SIG-M5 treated with dmso at 0.1 percent for 504 hours (cell line): ENCODE results near the gene CTNNA3.
"Not testable (repeated sequence)": the region's sequence is repeated elsewhere in the genome, so short reads cannot be mapped to it uniquely, and the experiment has no call there.

ENCODE experiments used
- DNase-seq: peaks from one replicate; lab custom pipeline; 2025; ENCODE audit not compliant: unreplicated experiment; lab: John Stamatoyannopoulos, UW

Gene CTNNA3

GRCh38 chr10:67257427-67258144 is 438.4 kb downstream of the CTNNA3 start:
- DNase-seq, result no peak

- DNase-seq, result no peak
Measured at GRCh38 chr10:67257018-67257417, 439.0 kb downstream of the CTNNA3 start.

GRCh38 chr10:67250686-67251085 is 445.3 kb downstream of the CTNNA3 start:
- DNase-seq, result no peak

GRCh38 chr10:67246066-67246555 is 449.9 kb downstream of the CTNNA3 start:
- no peak for DNase-seq

- DNase-seq, result no peak
Measured at GRCh38 chr10:67242528-67242927, 453.5 kb downstream of the CTNNA3 start.

GRCh38 chr10:67241451-67241850 is 454.5 kb downstream of the CTNNA3 start:
- no peak for DNase-seq

GRCh38 chr10:67239864-67240497 is 456.0 kb downstream of the CTNNA3 start:
- no peak for DNase-seq

GRCh38 chr10:67230680-67231500 is 465.1 kb downstream of the CTNNA3 start:
- not testable (repeated sequence) for DNase-seq

- DNase-seq, result no peak
Measured at GRCh38 chr10:67225226-67225625, 470.8 kb downstream of the CTNNA3 start.

- no peak for DNase-seq
Measured at GRCh38 chr10:67224553-67224952, 471.4 kb downstream of the CTNNA3 start.

- no peak for DNase-seq
Measured at GRCh38 chr10:67222934-67223333, 473.1 kb downstream of the CTNNA3 start.

GRCh38 chr10:67221939-67222494 is 474.0 kb downstream of the CTNNA3 start:
- DNase-seq, result no peak

- no peak for DNase-seq
Measured at GRCh38 chr10:67211680-67212079, 484.3 kb downstream of the CTNNA3 start.

GRCh38 chr10:67207923-67208322 is 488.1 kb downstream of the CTNNA3 start:
- not testable (repeated sequence) for DNase-seq

- no peak for DNase-seq
Measured at GRCh38 chr10:67200913-67201564, 495.0 kb downstream of the CTNNA3 start.

- no peak for DNase-seq
Measured at GRCh38 chr10:67175354-67175753, 520.6 kb downstream of the CTNNA3 start.

GRCh38 chr10:67173787-67174186 is 522.2 kb downstream of the CTNNA3 start:
- DNase-seq, result no peak

GRCh38 chr10:67171970-67172369 is 524.0 kb downstream of the CTNNA3 start:
- no peak for DNase-seq

- DNase-seq, result no peak
Measured at GRCh38 chr10:67156239-67156638, 539.8 kb downstream of the CTNNA3 start.

- no peak for DNase-seq
Measured at GRCh38 chr10:67151471-67151870, 544.5 kb downstream of the CTNNA3 start.

- no peak for DNase-seq
Measured at GRCh38 chr10:67144530-67144929, 551.5 kb downstream of the CTNNA3 start.
